ENCODE results near the gene UNC5A. TPM values are rescaled to one million over a fixed set of nuclear protein-coding genes. Genes with fewer than 3 reads are reported as not detected.

The UNC5A gene
- total and polyA plus RNA-seq, 2 of the 8 experiments (the other 6 are each of a cell fraction or from before 2014, with no cell fraction given) = 4.0 to 7.6 TPM

DNA sequence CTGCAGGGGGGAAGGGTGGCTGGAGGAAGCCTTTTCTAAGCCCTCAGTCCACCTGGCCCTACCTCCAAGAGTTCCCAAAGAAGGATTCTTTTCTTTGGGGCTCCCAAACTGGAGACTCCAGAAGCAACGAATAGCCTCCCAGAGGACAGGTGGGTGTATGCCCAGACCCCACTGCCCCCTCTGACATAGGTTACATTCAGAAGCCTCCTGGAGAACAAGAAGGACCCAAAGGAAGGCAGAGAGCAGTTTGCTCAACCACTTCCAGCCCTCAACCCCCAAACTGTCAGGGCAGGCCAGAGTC, 78.5 kb downstream of the UNC5A start:
- CTCF ChIA-PET (ENCODE audit: partially characterized antibody) = interaction anchor here (0.9 to 3.8 kb wide), 7 partner anchors 11 to 420 kb away, joined by 3 to 32 read pairs (median 3); partner anchors contain the start of gene HK3

More for the DNA sequence above, 78.5 kb downstream of the UNC5A start:
- 92% methylated on average over 1 of the region's 1 CpG; no CpG with 5 or more reads in 1 of the 2 experiments for WGBS, 2 experiments (ENCODE audit: extremely low coverage in 1 of 2, insufficient coverage in 1 of 2, insufficient read length in 1 of 2, insufficient replicate concordance in 2 of 2, low coverage in 1 of 2, low lambda C conversion rate in 2 of 2, missing lambda C conversion rate in 1 of 2)
- Histone ChIP-seq H2BK5ac (ENCODE audit: low read depth, low read length) (no peak overlapping the region), H3K56ac (replicated peaks; ENCODE audit: insufficient read length, low read depth, low read length) (no peak overlapping the region), H4K5ac (ENCODE audit: insufficient read length, low read depth, low read length) (no peak overlapping the region), H3K27ac (ENCODE audit: low read depth, low read length) (no peak overlapping the region), H3K9me3 (ENCODE audit: insufficient read depth in 2 of 2, low read depth in 1 of 2, low read length in 1 of 2) (no peaks in the 10 kb centered on the region), H2AK5ac (ENCODE audit: low read depth, low read length) (no peak overlapping the region), H3K14ac (ENCODE audit: insufficient read length) (no peak overlapping the region), H2BK120ac (replicated peaks; ENCODE audit: low read depth, low read length) (no peak overlapping the region), H3K4me1 (replicated peaks in 1 of 4; ENCODE audit: control insufficient read depth in 3 of 4, insufficient read depth in 4 of 4, low read length in 3 of 4) (no peaks in the 10 kb centered on the region), H2BK15ac (ENCODE audit: low read length) (no peak overlapping the region), H3K79me1 (ENCODE audit: low read depth, low read length) (no peaks in the 10 kb centered on the region), H3K9ac (replicated peaks in 1 of 4; ENCODE audit: extremely low read depth in 1 of 4, low read depth in 3 of 4, low read length in 3 of 4) (no peak overlapping the region), H2BK12ac (ENCODE audit: low read depth, low read length) (no peak overlapping the region), H2AFZ (ENCODE audit: low read length) (no peak overlapping the region), H4K8ac (ENCODE audit: extremely low read depth, insufficient read depth, low read length) (no peak overlapping the region), H4K20me1 (replicated peaks in 1 of 2; ENCODE audit: control insufficient read depth in 1 of 2, insufficient read depth in 2 of 2, low read length in 2 of 2) (no peaks in the 10 kb centered on the region), H3K4me3 (ENCODE audit: extremely low read depth in 1 of 4, insufficient read depth in 2 of 4, low read depth in 3 of 4, low read length in 4 of 4) (no peak overlapping the region), H3K4ac (replicated peaks; ENCODE audit: insufficient read length, low read depth, low read length) (no peak overlapping the region), H3K4me2 (ENCODE audit: insufficient read depth in 1 of 2, low read depth in 2 of 2, low read length in 2 of 2) (no peak overlapping the region), H3K23me2 (ENCODE audit: low read depth, low read length) (no peaks in the 10 kb centered on the region), H3K36me3 (ENCODE audit: control insufficient read depth in 2 of 4, insufficient read depth in 4 of 4, low read length in 3 of 4) (no peaks in the 10 kb centered on the region), H3K18ac (ENCODE audit: extremely low read depth, low read length) (no peak overlapping the region), H2BK20ac (ENCODE audit: low read length) (no peak overlapping the region), H3K79me2 (ENCODE audit: control insufficient read depth in 1 of 2, insufficient read depth in 2 of 2, low read length in 2 of 2) (no peaks in the 10 kb centered on the region), H3K23ac (ENCODE audit: insufficient read length) (no peak overlapping the region), H4K91ac (replicated peaks; ENCODE audit: insufficient read length, low read length) (no peak overlapping the region), H3K27me3 (replicated peaks in 1 of 4; ENCODE audit: control insufficient read depth in 3 of 4, extremely low read depth in 1 of 4, insufficient read depth in 3 of 4, low read length in 3 of 4) (no peaks in the 10 kb centered on the region)
- no peak for FAIRE-seq
- no peak for DNase-seq (ENCODE audit: low read depth in 1 of 2, low spot score in 2 of 2)
- TF ChIP-seq NANOG (IDR thresholded peaks at IDR 0.05; ENCODE audit: insufficient read depth, low read depth, low read length, poor library complexity, severe bottlenecking) (no peak), KDM5A (IDR thresholded peaks at IDR 0.05; ENCODE audit: low read length) (no peak), NRF1 (IDR thresholded peaks at IDR 0.05; ENCODE audit: low read depth, low read length) (no peak), SP1 (IDR thresholded peaks at IDR 0.05; ENCODE audit: low read depth, low read length) (no peak), RNF2 (IDR thresholded peaks at IDR 0.05; ENCODE audit: borderline replicate concordance, low read depth, low read length, missing control alignments, poor library complexity, severe bottlenecking) (no peak), BCL11A (IDR thresholded peaks at IDR 0.05; ENCODE audit: low read depth in 2 of 2, low read length in 2 of 2) (no peak), PHF8 (conservative IDR thresholded peaks at IDR 0.05; ENCODE audit: low read depth, low read length) (no peak), RFX5 (IDR thresholded peaks at IDR 0.05; ENCODE audit: borderline replicate concordance, low read depth, low read length) (no peak), CBX5 (IDR thresholded peaks at IDR 0.05; ENCODE audit: low read depth, low read length) (no peak), POLR2A (IDR thresholded peaks at IDR 0.05; ENCODE audit: control extremely low read depth in 1 of 2, low read depth in 2 of 2, low read length in 2 of 2) (no peak), GTF2F1 (IDR thresholded peaks at IDR 0.05; ENCODE audit: borderline replicate concordance, low read depth, low read length) (no peak), POLR2AphosphoS5 (IDR thresholded peaks at IDR 0.05; ENCODE audit: low read depth, low read length) (no peak), SAP30 (IDR thresholded peaks at IDR 0.05; ENCODE audit: insufficient read depth, insufficient replicate concordance, low read length) (no peak)
- POLR2A ChIA-PET (ENCODE audit: partially characterized antibody) = no interaction called here

All from H1 (cell line).